ES-I3 (cell line): ENCODE results near the gene HHEX.

Source experiments
- H3K36me3 ChIP-seq: 2 replicates; pipeline ENCODE4 v1.6.1; 2013; ENCODE audit warnings: mild to moderate bottlenecking, low read length, control low read depth, moderate library complexity; ENCODE audit not compliant: insufficient read depth
- H3K4me1 ChIP-seq: 2 replicates; pipeline ENCODE4 v1.6.1; 2013; ENCODE audit warnings: mild to moderate bottlenecking, control low read depth, low read length; ENCODE audit not compliant: insufficient read depth
- H3K9ac ChIP-seq: 2 replicates; pipeline ENCODE4 v1.6.1; 2013; ENCODE audit warnings: low read depth, mild to moderate bottlenecking, low read length, moderate library complexity
- H3K9me3 ChIP-seq: 2 replicates; pipeline ENCODE4 v1.6.1; 2013; ENCODE audit warnings: mild to moderate bottlenecking, low read length, moderate library complexity; ENCODE audit not compliant: control insufficient read depth, insufficient read depth

The HHEX gene

DNA sequence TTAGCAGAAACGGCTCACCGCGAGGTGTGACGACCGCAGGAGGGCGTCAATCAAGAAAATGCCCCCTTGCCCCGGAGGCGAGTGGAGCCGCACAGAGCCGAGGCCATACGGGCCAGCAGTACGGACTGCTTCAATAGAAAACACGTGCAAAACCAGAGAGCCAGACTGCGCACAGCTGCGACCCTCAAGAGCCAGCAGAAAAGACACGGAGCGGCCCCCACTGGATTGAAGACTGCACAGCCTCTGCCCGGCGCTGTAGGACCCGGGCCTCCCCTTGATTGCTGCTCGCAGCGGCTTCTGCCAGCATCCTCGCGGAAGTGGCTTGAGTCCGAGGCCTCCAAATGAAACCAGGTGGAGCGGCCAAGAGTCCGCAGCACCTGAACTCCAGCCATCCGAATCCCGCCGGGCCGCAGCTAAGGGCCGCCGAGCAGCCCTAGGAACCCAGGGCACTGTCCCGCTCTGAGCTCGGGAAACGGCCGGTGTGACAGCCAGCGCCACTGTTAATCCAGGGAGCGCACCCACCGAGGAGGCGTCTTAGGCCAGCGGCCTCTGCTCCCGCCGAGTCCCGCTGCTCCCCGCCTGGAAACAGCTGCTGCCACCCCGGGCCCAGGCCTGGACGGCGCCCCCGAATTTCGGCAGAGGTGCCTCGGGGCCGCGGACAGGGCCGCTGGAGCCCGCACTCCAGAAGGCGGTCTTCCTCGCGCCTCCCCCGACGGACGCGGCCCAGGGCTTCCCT lies 660 bp upstream of the HHEX start:
- no peaks in the 10 kb centered on the region for H3K4me1 ChIP-seq
- peak overlapping the region; percentile 74 for H3K9ac ChIP-seq

DNA sequence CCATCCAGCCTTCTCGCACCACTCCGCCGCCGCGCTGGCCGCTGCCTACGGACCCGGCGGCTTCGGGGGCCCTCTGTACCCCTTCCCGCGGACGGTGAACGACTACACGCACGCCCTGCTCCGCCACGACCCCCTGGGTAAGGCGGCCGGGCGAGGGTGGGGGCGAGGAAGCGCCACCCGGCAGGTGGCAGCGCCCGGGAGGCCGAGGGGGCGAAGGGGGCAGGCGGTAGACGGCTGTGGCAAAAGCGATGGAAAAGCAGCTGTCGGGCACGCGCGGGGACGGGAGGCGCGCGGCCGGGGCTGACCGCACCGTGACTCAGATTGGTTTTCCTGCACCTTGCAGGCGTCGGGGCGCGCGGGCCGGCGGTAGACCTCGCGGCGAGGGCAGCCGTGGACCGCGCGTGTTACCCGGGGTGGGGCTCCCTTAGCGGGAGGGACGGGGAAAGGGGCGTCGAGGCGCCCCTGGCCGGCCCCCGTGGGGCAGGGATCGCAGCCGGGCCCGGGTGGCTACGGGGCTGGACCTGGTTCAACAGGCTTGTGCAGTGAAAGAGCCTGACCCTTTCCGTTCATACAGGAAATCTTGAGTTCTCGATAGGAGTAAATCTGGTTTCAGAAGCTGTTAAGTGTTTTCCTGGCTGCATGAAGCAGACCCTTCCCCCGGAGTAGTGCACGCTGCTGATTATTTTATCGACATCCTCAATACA lies 608 bp downstream of the HHEX start:
- Histone ChIP-seq H3K9ac (peak overlapping the region; percentile 49), H3K36me3 (no peaks in the 10 kb centered on the region), H3K4me1 (no peaks in the 10 kb centered on the region), H3K9me3 (0 out of 2 replicates have a peak, but pooled peaks cover 2% of the 10 kb centered on the region)

More for the DNA sequence above, 660 bp upstream of the HHEX start:
- 0 out of 2 replicates have a peak, but pooled peaks cover 4% of the 10 kb centered on the region for H3K9me3 ChIP-seq
- no peaks in the 10 kb centered on the region for H3K36me3 ChIP-seq

DNA sequence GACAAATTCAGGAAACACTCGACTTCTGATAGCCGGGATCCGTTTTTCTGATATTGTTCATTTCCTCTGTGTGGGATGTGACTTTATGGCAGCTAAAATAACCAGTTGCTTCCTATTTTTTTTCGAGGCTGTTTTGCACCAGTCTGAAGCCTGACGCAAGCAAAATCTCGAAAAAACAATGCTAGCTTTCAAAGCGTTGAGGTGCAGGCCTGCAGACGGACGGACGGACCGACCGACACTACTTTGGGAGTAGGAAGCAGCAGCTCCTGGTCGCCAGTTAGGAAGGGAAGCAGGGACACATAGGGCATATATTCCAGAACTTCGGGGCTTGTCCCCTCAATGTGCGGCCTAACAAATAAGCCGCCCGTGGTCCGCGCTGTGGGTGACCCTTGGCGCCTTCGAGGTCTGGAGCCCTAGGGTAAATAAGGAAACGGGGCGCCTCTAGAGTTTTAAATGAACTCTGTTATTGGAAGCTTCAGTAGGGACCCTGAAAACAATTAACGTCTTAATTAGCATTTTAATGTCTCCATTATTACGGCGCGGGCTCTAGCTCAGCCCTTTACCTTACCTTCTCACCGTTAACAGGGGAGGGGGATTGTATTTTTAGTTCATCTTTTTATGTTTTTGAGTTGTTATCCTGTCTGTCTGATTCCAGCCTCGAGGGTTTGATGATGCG lies 1.3 kb downstream of the HHEX start:
- Histone ChIP-seq H3K9me3 (no peaks in the 10 kb centered on the region), H3K4me1 (no peaks in the 10 kb centered on the region), H3K9ac (peak overlapping the region; percentile 49), H3K36me3 (no peaks in the 10 kb centered on the region)

DNA sequence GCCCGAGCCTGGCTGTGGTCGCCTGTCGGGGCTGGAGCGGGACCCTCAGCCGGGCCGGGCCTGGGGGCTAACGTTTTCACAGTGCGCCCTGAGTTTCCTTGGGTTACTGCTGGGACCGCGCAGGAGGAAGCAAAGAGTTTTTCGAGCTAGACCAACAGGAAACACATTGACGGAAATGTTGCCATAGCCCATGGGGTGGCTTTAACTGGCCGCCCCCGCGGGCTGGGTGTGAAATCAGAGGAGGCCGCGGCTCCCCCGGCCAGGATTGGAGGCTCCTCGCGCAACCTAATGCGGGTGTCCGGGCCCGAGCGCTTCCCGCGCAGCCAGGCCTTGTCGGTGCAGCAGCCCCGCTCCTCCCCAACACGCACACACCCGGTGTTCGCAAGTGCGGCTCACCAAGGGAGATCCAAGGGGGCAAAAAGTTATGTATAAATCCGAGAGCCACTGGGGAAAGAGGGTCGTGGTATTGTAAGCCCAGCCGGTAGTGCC lies 1.9 kb downstream of the HHEX start:
- no peaks in the 10 kb centered on the region; the same call in 1 of the 2 replicates for H3K4me1 ChIP-seq
- no peaks in the 10 kb centered on the region for H3K9me3 ChIP-seq
- H3K9ac ChIP-seq = peak overlapping the region; percentile 49; the same call in 1 of the 2 replicates
- H3K36me3 ChIP-seq = no peaks in the 10 kb centered on the region

DNA sequence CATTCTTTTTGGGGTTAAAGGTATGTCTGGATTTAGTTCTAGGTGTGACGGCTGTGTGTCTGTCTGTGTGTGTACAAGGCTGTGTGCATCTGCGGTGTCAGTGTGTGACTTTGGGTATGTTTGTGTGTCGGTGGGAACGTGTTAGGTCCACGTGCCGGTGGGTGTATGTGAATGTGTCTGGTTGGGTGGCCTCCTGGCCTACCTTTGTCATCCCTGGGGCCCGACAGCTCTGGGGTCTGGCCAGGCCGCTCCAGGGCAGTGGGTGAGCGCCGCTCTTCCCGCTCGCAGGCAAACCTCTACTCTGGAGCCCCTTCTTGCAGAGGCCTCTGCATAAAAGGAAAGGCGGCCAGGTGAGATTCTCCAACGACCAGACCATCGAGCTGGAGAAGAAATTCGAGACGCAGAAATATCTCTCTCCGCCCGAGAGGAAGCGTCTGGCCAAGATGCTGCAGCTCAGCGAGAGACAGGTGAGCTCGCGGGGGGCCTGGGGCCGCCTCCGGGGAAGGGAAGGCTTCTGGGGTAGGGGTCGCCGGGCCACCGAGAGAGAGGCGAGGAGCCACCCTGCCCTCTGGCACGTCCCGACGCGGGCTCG lies 2.4 kb downstream of the HHEX start:
- Histone ChIP-seq H3K4me1 (no peaks in the 10 kb centered on the region; the same call in 1 of the 2 replicates), H3K9me3 (no peaks in the 10 kb centered on the region), H3K9ac (peak overlapping the region; percentile 49; the same call in 1 of the 2 replicates), H3K36me3 (no peaks in the 10 kb centered on the region)

DNA sequence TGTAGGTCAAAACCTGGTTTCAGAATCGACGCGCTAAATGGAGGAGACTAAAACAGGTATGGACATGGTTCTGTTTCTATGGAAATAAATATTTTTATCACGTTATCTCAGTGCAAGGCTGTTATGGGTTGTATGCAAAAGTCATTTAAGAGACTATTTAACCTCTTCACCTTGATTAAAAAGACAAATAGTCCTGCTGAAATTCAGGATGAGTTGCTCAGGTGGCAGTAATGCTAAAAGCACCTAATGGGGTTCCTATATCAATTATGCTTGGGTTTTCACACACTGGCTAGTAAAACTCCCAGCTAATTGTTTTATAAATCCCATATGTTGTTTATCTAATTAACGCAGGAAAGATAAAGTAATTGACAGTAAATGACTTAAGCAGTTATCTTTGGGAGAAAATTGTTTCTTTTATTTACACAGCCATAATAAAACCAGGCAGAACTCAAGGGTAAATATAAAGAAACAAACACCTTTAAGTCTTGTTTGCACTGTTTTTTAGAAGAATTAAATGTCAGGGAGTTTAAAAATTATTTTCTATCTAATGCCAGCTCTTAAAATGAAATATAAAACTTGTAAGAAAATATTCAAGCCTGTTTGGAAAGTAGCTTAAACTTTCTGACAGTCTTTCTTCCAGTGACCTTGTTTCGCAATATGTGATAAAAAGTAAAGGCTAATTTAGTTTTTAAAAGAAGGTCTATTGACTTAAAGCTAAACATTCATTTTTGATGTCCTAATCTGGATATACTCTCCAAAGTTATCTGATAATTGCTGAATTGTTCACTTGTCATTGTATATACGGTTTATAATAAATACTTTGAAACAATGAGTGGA lies 3.2 kb downstream of the HHEX start:
- no peaks in the 10 kb centered on the region for H3K9me3 ChIP-seq
- peak overlapping the region; percentile 19; the same call in 1 of the 2 replicates for H3K9ac ChIP-seq
- no peaks in the 10 kb centered on the region; the same call in 1 of the 2 replicates for H3K4me1 ChIP-seq
- H3K36me3 ChIP-seq = no peaks in the 10 kb centered on the region

DNA sequence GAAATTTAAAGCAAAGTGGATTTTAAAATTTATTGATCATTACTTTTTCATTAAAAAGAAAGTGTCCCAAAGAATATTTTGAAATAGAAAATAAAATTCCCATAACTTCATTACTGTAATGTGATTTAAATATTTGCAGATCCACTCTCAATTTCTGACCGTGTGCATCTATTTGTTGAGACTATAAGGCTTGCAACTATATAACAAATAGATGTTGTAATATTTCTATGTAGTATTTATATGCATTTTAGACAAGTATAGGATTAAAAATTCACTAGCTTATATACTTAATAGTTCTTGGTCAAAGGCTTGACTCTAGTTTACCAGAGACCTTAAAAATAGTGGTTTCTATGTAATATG lies 3.8 kb downstream of the HHEX start:
- Histone ChIP-seq H3K9me3 (no peaks in the 10 kb centered on the region), H3K36me3 (no peaks in the 10 kb centered on the region), H3K4me1 (no peaks in the 10 kb centered on the region; the same call in 1 of the 2 replicates), H3K9ac (no peak overlapping the region)

DNA sequence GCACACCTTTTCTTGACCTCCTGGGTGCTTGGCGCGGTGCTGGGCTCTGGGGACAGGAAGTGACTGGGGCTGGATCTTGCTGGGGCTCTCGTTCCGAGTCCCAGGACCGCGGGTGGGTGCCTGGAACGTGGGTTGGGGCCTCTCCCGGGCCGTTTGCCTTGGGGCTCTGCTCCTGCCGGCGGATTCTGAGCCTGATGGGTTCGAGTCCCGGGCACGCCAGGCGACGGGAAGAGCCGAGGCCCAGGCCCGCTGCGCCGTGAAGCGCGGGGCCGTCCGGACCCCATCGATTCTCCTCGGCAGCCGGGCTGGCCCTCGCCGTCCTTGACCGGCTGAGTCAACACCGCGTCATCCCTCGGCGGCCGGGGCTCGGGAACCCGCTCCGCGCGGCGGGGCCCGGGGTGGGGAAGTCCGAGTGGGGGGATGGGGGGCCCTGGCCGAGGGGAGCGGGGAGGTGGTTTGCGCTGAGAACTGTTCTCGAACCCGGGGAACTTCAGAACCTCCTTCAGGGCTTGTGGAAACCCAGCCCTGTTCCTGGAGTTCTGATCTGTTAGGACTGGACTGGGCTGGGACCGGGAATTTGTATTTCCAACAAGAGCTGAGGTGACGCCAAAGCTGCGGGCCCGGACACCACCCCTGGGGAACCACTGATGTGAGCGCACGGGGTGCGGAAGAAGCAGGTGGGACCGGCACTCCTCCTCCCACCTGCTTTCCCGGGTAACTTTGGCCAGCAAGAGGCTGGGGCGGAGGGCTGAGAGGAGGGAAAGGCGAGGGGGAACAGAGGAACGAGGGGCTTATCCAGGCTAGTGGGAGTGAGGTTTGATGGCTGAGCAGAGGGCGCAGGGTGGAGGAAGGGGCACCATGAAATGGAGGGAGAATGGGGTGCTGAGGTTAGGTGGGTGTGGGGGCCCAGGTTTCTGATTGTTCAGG lies 6.2 kb downstream of the HHEX start:
- Histone ChIP-seq H3K9ac (peak overlapping the region; percentile 58; the same call in 1 of the 2 replicates), H3K4me1 (no peaks in the 10 kb centered on the region; the same call in 1 of the 2 replicates), H3K9me3 (no peaks in the 10 kb centered on the region), H3K36me3 (no peaks in the 10 kb centered on the region)

DNA sequence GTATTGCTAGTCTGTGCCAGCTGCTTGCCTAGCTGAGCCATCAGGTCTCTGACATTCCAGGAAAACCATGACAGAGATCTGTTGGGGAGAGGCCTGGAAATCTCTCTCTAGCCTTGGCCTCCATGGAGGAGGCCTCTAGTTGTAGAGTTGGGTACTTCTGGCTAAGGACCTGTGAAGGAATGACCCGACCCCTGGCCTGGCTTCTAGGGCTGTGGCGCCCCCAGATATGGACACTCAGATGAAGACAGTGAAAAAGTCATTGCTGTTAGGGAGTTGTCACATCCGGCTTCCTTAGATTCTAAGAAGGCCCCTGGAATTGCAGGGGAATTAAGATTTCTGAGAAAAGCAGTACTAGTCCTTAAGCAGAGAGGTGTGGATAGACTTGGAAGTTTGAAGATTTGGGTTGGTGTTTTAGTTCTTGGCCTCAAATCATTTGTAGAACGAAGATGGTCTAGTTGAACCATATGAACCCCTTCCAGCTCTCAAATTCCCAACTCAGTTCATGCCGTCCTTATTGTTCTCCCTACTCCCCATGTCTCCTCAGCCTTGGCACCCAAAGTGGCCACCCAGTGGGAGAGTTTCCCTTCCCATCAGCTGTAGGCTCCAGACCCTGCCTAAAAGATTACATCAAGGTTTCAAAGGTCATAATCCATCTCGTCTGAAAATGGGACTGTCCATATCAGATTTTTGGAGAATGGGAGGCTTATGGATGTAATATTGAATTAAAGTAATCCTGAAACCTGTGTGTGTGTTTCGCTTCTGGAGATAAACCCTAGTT lies 7.0 kb downstream of the HHEX start:
- peak overlapping the region; percentile 58; the same call in 1 of the 2 replicates for H3K9ac ChIP-seq
- no peaks in the 10 kb centered on the region; the same call in 1 of the 2 replicates for H3K4me1 ChIP-seq
- no peaks in the 10 kb centered on the region for H3K9me3 ChIP-seq
- no peaks in the 10 kb centered on the region for H3K36me3 ChIP-seq

DNA sequence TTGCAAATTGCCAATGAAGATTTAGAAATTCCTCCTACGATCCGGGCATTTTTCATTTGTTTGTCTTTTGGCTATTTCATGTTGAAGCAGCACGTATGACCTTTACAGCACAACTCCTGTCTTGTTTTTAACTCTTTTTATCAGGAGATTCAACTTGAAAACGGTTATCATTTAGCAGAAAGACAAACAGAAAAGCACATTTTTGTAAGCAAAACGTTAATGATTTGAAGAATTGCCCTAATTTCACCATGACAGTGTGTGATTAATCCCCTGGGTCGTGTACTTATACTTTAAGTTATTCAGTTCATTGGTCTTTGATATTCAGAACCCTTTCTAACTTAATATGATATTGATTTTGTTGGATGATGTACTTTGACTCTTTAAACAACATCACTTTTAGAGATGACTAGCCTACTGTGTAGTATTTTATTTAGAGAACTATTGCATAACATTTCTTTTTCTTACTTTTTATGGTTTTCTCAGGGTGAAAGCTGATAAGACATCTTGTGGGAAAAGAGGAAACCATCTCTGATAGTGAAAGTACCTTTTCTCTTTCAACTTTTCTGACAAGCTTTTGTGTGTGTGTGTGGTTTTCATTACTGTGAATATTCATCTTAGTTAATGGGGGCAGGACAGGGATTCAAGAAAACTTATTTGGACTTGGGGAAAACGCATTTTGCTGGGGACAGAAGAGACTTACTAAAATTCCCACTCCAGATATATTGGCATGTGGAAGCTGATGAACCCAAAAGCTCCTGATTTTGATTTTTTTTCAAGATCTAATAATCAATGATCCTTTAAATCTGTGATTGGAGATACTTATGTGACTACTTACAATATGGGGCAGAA lies 8.1 kb downstream of the HHEX start:
- Histone ChIP-seq H3K9me3 (no peaks in the 10 kb centered on the region), H3K9ac (no peak overlapping the region), H3K36me3 (no peaks in the 10 kb centered on the region), H3K4me1 (no peaks in the 10 kb centered on the region; the same call in 1 of the 2 replicates)

DNA sequence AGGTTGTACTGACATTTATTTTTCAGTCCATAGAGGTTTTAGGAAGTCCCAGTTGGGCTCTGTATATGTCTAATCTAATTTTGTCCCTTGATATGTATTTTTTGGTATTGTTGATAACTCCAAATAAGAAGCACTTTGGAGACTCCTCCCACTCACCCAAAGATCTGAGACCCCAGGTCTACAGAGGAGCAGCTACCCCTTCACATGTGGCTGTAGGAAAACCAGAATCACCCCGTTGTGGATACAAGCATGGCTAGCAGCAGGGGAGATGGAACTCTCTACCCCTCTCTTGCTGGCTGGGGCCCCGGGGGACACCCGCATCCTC lies 9.4 kb downstream of the HHEX start:
- H3K36me3 ChIP-seq = no peaks in the 10 kb centered on the region
- peak overlapping the region; percentile 51; the same call in 1 of the 2 replicates for H3K9ac ChIP-seq
- no peaks in the 10 kb centered on the region; the same call in 1 of the 2 replicates for H3K4me1 ChIP-seq
- H3K9me3 ChIP-seq = no peaks in the 10 kb centered on the region
